Measurements from ENCODE around the gene PTPRD. TPM values are rescaled to one million over a fixed set of nuclear protein-coding genes. Genes with fewer than 3 reads are reported as not detected.

PTPRD gene
- total and polyA plus RNA-seq, 2 experiments from 2014 or later: 11.5 to 58.0 TPM

GRCh38 chr9:8806150-8806549, 1806.7 kb downstream of the PTPRD start:
- Mint-ChIP-seq H3K36me3 (ENCODE audit: low read depth) (no peaks in the 10 kb centered on the region), H3K4me1 (peaks cover 4% of the 10 kb centered on the region; the same call in 1 of the 3 replicates), H3K9me3 (no peaks in the 10 kb centered on the region), H3K27me3 (ENCODE audit: insufficient read depth, low read depth, poor library complexity) (peaks cover 3% of the 10 kb centered on the region), H3K27ac (no peak overlapping the region), H3K4me3 (no peak overlapping the region)
- H3K4me1 ChIP-seq (ENCODE audit: insufficient read depth): peaks cover 5% of the 10 kb centered on the region; the same call in 1 of the 2 replicates
- H3K9me2 ChIP-seq (ENCODE audit: insufficient read depth): no peaks in the 10 kb centered on the region
- no peaks in the 10 kb centered on the region; the same call in 1 of the 2 replicates for H3K36me3 ChIP-seq (ENCODE audit: insufficient read depth)
- no peak for ATAC-seq
- H3F3A ChIP-seq (replicated peaks; ENCODE audit: low read depth): no peaks in the 10 kb centered on the region
- H3K4me2 ChIP-seq: no peak overlapping the region
- no peak overlapping the region for H2AFZ ChIP-seq
- DNase-seq (ENCODE audit: low spot score): no peak
- no peak overlapping the region for H3K27ac ChIP-seq (ENCODE audit: low read depth)
- no peak overlapping the region for H3K4me3 ChIP-seq
- H4K20me1 ChIP-seq (replicated peaks; ENCODE audit: insufficient read depth): 0 out of 2 replicates have a peak, but pooled peaks cover 6% of the 10 kb centered on the region
- no peaks in the 10 kb centered on the region for H3K27me3 ChIP-seq (ENCODE audit: insufficient read depth)
- no peak for TF ChIP-seq REST (IDR thresholded peaks at IDR 0.05; ENCODE audit: unreplicated experiment)
- no peak for TF ChIP-seq ZNF462 (CRISPR knock-in tag; IDR thresholded peaks at IDR 0.05)
- TF ChIP-seq EZH2phosphoT487 (IDR thresholded peaks at IDR 0.05; ENCODE audit: unreplicated experiment): no peak
- TF ChIP-seq ZNF331 (CRISPR knock-in tag; IDR thresholded peaks at IDR 0.05; ENCODE audit: low read depth): no peak
- TF ChIP-seq ZNF114 (CRISPR knock-in tag; IDR thresholded peaks at IDR 0.05): no peak
- no peak for TF ChIP-seq STAT1 (IDR thresholded peaks at IDR 0.05; ENCODE audit: unreplicated experiment)
- no peak for TF ChIP-seq JUNB (IDR thresholded peaks at IDR 0.05; ENCODE audit: unreplicated experiment)
- no peak for TF ChIP-seq CTCF (conservative IDR thresholded peaks at IDR 0.05; ENCODE audit: low read depth in 2 of 2)
- no peak for TF ChIP-seq CREB1 (CRISPR knock-in tag; IDR thresholded peaks at IDR 0.05; ENCODE audit: low read depth)
- no peak for TF ChIP-seq POLR2AphosphoS5 (IDR thresholded peaks at IDR 0.05; ENCODE audit: low read depth)
- no peak for TF ChIP-seq NANOG (IDR thresholded peaks at IDR 0.05; ENCODE audit: borderline replicate concordance)
- no peak for TF ChIP-seq ETS1 (IDR thresholded peaks at IDR 0.05)
- TF ChIP-seq EZH2 (IDR thresholded peaks at IDR 0.05; ENCODE audit: low read depth, unreplicated experiment): no peak
- peaks cover 12% of the 10 kb centered on the region; the same call in 1 of the 2 replicates for H3K79me2 ChIP-seq (replicated peaks; ENCODE audit: insufficient read depth)
